Mammary epithelial cell (primary cell): ENCODE results near the gene RPS6KA5.

Experiments
- EZH2 ChIP-seq: IDR thresholded peaks from 2 replicates; pipeline ENCODE4 v1.6.1; 2012; ENCODE audit warnings: low read length, inconsistent platforms, borderline replicate concordance
- TF ChIP-seq, protein P1 (sequence below), 2 donors: IDR thresholded peaks in 1 of 2; conservative IDR thresholded peaks in 1 of 2; 2 replicates each; pipeline ENCODE4 v1.5.1; 2011 to 2012; ENCODE audit warnings: inconsistent platforms in 2 of 2, low read length in 2 of 2, mild to moderate bottlenecking in 2 of 2, control low read depth in 1 of 2, low read depth in 1 of 2; ENCODE audit not compliant: insufficient read depth in 1 of 2; ENCODE audit errors: extremely low read depth in 1 of 2

DNA sequence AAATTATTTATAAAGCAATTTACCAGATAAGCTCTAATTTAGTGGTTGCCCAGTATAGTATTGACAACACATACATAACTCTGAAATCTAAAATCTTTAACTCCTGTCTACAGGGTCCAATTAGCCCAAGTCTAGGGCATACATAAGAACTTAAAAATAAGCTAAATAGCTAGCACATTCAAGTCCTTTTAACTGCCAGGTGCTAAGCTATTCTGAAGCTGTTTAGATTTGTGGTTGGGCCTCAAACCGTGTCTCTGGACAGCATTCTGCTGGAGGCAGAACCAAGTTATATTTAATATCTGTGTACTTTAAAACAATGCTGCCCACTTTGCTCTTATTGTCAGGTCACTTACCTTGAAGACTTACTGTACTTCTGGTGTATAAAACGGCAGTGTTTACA, 19.0 kb downstream of the RPS6KA5 start:
- TF ChIP-seq, protein P1, sequence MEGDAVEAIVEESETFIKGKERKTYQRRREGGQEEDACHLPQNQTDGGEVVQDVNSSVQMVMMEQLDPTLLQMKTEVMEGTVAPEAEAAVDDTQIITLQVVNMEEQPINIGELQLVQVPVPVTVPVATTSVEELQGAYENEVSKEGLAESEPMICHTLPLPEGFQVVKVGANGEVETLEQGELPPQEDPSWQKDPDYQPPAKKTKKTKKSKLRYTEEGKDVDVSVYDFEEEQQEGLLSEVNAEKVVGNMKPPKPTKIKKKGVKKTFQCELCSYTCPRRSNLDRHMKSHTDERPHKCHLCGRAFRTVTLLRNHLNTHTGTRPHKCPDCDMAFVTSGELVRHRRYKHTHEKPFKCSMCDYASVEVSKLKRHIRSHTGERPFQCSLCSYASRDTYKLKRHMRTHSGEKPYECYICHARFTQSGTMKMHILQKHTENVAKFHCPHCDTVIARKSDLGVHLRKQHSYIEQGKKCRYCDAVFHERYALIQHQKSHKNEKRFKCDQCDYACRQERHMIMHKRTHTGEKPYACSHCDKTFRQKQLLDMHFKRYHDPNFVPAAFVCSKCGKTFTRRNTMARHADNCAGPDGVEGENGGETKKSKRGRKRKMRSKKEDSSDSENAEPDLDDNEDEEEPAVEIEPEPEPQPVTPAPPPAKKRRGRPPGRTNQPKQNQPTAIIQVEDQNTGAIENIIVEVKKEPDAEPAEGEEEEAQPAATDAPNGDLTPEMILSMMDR (conservative IDR thresholded peaks at IDR 0.05 in 1 of 2, IDR thresholded peaks at IDR 0.05 in 1 of 2; ENCODE audit: extremely low read depth in 1 of 2, insufficient read depth in 1 of 2, low read depth in 1 of 2, low read length in 2 of 2) = no peak
- TF ChIP-seq EZH2 = no peak
